ENCODE measurements around the gene PRKCA.

DNA sequence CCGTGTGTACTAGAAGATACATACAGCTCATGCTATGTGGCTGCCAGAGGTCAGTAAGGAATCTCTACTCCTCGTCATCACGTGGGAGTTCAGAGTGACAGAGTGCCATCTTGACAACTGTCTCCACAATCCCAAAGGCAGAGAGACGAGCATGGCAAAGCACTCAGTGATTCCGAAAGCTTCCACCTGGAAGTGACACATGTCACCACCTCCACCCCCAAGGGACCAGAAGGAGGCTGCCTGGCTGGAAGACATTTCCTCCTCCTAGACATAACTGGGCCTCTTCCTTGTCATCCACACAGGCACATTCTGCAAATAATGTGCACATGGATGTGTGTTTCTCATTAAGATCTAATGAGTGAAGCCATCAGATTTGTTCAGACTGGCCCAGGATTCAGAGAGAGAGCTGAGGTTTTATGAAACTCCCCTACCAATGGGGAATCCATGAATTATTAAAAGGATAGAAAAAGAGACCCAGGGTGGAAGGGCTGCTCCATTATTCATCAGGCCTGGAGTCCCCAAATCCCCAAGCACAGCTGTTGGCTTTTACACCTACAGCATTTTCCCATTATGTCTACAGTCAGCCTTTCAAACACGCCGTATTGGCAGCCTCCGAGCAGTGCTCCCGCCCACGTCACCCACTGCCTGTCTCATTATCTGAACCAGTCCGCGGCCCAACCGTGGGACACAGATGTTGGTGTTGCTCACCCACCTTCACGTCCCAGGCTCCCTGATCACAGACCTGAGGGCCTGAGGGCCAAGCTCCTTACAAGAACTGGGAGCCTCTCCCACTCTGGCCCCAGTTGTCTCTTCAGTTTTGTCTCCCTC is 529.2 kb downstream of the PRKCA start:
- TF ChIP-seq, protein P1, sequence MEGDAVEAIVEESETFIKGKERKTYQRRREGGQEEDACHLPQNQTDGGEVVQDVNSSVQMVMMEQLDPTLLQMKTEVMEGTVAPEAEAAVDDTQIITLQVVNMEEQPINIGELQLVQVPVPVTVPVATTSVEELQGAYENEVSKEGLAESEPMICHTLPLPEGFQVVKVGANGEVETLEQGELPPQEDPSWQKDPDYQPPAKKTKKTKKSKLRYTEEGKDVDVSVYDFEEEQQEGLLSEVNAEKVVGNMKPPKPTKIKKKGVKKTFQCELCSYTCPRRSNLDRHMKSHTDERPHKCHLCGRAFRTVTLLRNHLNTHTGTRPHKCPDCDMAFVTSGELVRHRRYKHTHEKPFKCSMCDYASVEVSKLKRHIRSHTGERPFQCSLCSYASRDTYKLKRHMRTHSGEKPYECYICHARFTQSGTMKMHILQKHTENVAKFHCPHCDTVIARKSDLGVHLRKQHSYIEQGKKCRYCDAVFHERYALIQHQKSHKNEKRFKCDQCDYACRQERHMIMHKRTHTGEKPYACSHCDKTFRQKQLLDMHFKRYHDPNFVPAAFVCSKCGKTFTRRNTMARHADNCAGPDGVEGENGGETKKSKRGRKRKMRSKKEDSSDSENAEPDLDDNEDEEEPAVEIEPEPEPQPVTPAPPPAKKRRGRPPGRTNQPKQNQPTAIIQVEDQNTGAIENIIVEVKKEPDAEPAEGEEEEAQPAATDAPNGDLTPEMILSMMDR (IDR thresholded peaks at IDR 0.05): no peak
- TF ChIP-seq POLR2A (IDR thresholded peaks at IDR 0.05) (no peak), POLR2AphosphoS5 (IDR thresholded peaks at IDR 0.05) (no peak), EP300 (IDR thresholded peaks at IDR 0.05) (no peak)

All from suprapubic skin (tissue), 4 donors.